H1 (cell line): ENCODE data around the gene CTXN1. TPM values are rescaled to one million over a fixed set of nuclear protein-coding genes. Genes with fewer than 3 reads are reported as not detected.

ENCODE experiments used
- CTCF ChIA-PET: fragments of 300-600 bp; sonication (Branson Sonifier 250); formaldehyde crosslinking; loops from one replicate; lab custom pipeline; 2021; ENCODE audit not compliant: partially characterized antibody; lab: Charles Lee
- POLR2A ChIA-PET: fragments of 300-600 bp; sonication (Branson Sonifier 250); formaldehyde crosslinking; loops from one replicate; lab custom pipeline; 2021; ENCODE audit warnings: inconsistent platforms; ENCODE audit not compliant: partially characterized antibody; lab: Charles Lee
- DNase-seq, 2 experiments: peaks; one replicate each; pipeline versions ENCODE4 v3.0.0 to v3.0.0-alpha.2; 2010 to 2022; ENCODE audit warnings: low spot score in 2 of 2, low read depth in 1 of 2, mixed read lengths in 1 of 2
- FAIRE-seq: peaks from 2 replicates; lab custom pipeline; 2011; peaks lifted over from hg19 to GRCh38; lab: Jason Lieb, UNC
- H2AFZ ChIP-seq: 2 replicates; pipeline ENCODE4 v1.8.1; 2012; ENCODE audit warnings: low read length, inconsistent platforms
- H2AK5ac ChIP-seq: 2 replicates; pipeline ENCODE4 v1.6.1; 2013; ENCODE audit warnings: low read depth, low read length
- H2BK120ac ChIP-seq: replicated peaks from 2 replicates; pipeline ENCODE3; 2013; ENCODE audit warnings: low read depth, low read length, inconsistent platforms
- H2BK12ac ChIP-seq: 2 replicates; pipeline ENCODE4 v1.6.1; 2013; ENCODE audit warnings: low read depth, low read length
- H2BK15ac ChIP-seq: 2 replicates; pipeline ENCODE4 v1.6.1; 2013; ENCODE audit warnings: low read length
- H2BK20ac ChIP-seq: 2 replicates; pipeline ENCODE4 v1.6.1; 2013; ENCODE audit warnings: low read length
- H2BK5ac ChIP-seq: 2 replicates; pipeline ENCODE4 v1.6.1; 2013; ENCODE audit warnings: low read depth, low read length
- H3K14ac ChIP-seq: 2 replicates; pipeline ENCODE4 v1.6.1; 2013; ENCODE audit warnings: inconsistent platforms; ENCODE audit not compliant: insufficient read length
- H3K18ac ChIP-seq: 2 replicates; pipeline ENCODE4 v1.6.1; 2013; ENCODE audit warnings: low read length; ENCODE audit errors: extremely low read depth
- H3K23ac ChIP-seq: 2 replicates; pipeline ENCODE4 v1.6.1; 2013; ENCODE audit warnings: inconsistent platforms; ENCODE audit not compliant: insufficient read length
- H3K23me2 ChIP-seq: 2 replicates; pipeline ENCODE4 v1.6.1; 2013; ENCODE audit warnings: low read depth, low read length
- H3K27ac ChIP-seq: 2 replicates; pipeline ENCODE4 v1.6.1; 2011; ENCODE audit warnings: low read depth, low read length, inconsistent platforms
- H3K27me3 ChIP-seq, 4 experiments: replicated peaks in 1 of 4; 1 replicate in 1 of 4; 2 replicates in 3 of 4; pipeline versions ENCODE4 v1.6.1 to v1.8.1; 2011 to 2013; ENCODE audit warnings: low read length in 3 of 4, mild to moderate bottlenecking in 3 of 4, inconsistent platforms in 2 of 4, mixed read lengths in 2 of 4, moderate library complexity in 1 of 4; ENCODE audit not compliant: control insufficient read depth in 3 of 4, insufficient read depth in 3 of 4; ENCODE audit errors: extremely low read depth in 1 of 4
- H3K36me3 ChIP-seq, 4 experiments: 2 replicates each; pipeline versions ENCODE4 v1.6.1 to v1.8.1; 2011 to 2013; ENCODE audit warnings: mild to moderate bottlenecking in 4 of 4, low read length in 3 of 4, moderate library complexity in 2 of 4, control low read depth in 1 of 4, inconsistent platforms in 1 of 4; ENCODE audit not compliant: insufficient read depth in 4 of 4, control insufficient read depth in 2 of 4
- H3K4ac ChIP-seq: replicated peaks from 2 replicates; pipeline ENCODE3; 2013; ENCODE audit warnings: low read length, low read depth, mixed read lengths, inconsistent platforms; ENCODE audit not compliant: insufficient read length
- H3K4me1 ChIP-seq, 4 experiments: replicated peaks in 1 of 4; 1 replicate in 1 of 4; 2 replicates in 3 of 4; pipeline versions ENCODE4 v1.6.1 to v1.8.1; 2011 to 2013; ENCODE audit warnings: low read length in 3 of 4, inconsistent platforms in 2 of 4, mixed read lengths in 1 of 4; ENCODE audit not compliant: insufficient read depth in 4 of 4, control insufficient read depth in 3 of 4
- H3K4me2 ChIP-seq, 2 experiments: 2 replicates each; pipeline versions ENCODE4 v1.6.1 to v1.8.1; 2011 to 2013; ENCODE audit warnings: low read depth in 2 of 2, low read length in 2 of 2, control low read depth in 1 of 2, inconsistent platforms in 1 of 2, mild to moderate bottlenecking in 1 of 2; ENCODE audit not compliant: insufficient read depth in 1 of 2
- H3K4me3 ChIP-seq, 4 experiments: fragments of 200-600, 300-600 bp in 1 of 4; sonication (generic), shearing (Covaris generic), sonication (Bioruptor Twin) in 1 of 4; 2 replicates each; pipeline versions ENCODE4 v1.5.1 to v1.8.1; 2011 to 2016; ENCODE audit warnings: low read length in 4 of 4, low read depth in 3 of 4, control low read depth in 2 of 4, inconsistent platforms in 2 of 4, mild to moderate bottlenecking in 2 of 4, mixed read lengths in 1 of 4, moderate library complexity in 1 of 4; ENCODE audit not compliant: insufficient read depth in 2 of 4; ENCODE audit errors: extremely low read depth in 1 of 4
- H3K56ac ChIP-seq: replicated peaks from 2 replicates; pipeline ENCODE3; 2013; ENCODE audit warnings: low read depth, mild to moderate bottlenecking, mixed read lengths, low read length, inconsistent platforms; ENCODE audit not compliant: insufficient read length
- H3K79me1 ChIP-seq: 2 replicates; pipeline ENCODE4 v1.6.1; 2013; ENCODE audit warnings: low read depth, low read length, control low read depth
- H3K79me2 ChIP-seq, 2 experiments: 2 replicates each; pipeline versions ENCODE4 v1.6.1 to v1.8.1; 2012 to 2013; ENCODE audit warnings: low read length in 2 of 2, mild to moderate bottlenecking in 2 of 2, inconsistent platforms in 1 of 2; ENCODE audit not compliant: insufficient read depth in 2 of 2, control insufficient read depth in 1 of 2
- H3K9ac ChIP-seq, 4 experiments: replicated peaks in 1 of 4; 1 replicate in 1 of 4; 2 replicates in 3 of 4; pipeline versions ENCODE4 v1.6.1 to v1.8.1; 2011 to 2013; ENCODE audit warnings: low read depth in 3 of 4, low read length in 3 of 4, control low read depth in 2 of 4, mild to moderate bottlenecking in 2 of 4, moderate library complexity in 2 of 4, inconsistent platforms in 1 of 4; ENCODE audit errors: extremely low read depth in 1 of 4
- H3K9me3 ChIP-seq, 2 experiments: 2 replicates each; pipeline versions ENCODE4 v1.6.1 to v1.8.1; 2012 to 2013; ENCODE audit warnings: mild to moderate bottlenecking in 2 of 2, moderate library complexity in 2 of 2, control low read depth in 1 of 2, inconsistent platforms in 1 of 2, low read depth in 1 of 2, low read length in 1 of 2, mixed read lengths in 1 of 2; ENCODE audit not compliant: insufficient read depth in 2 of 2
- H4K20me1 ChIP-seq, 2 experiments: replicated peaks in 1 of 2; 2 replicates each; pipeline versions ENCODE3 to v1.8.1; 2011 to 2013; ENCODE audit warnings: inconsistent platforms in 2 of 2, low read length in 2 of 2, mild to moderate bottlenecking in 1 of 2; ENCODE audit not compliant: insufficient read depth in 2 of 2, control insufficient read depth in 1 of 2
- H4K5ac ChIP-seq: 2 replicates; pipeline ENCODE4 v1.6.1; 2013; ENCODE audit warnings: low read length, low read depth, mixed read lengths, inconsistent platforms; ENCODE audit not compliant: insufficient read length
- H4K8ac ChIP-seq: 2 replicates; pipeline ENCODE4 v1.8.0; 2013; ENCODE audit warnings: mild to moderate bottlenecking, moderate library complexity, low read length, inconsistent platforms; ENCODE audit not compliant: insufficient read depth; ENCODE audit errors: extremely low read depth
- H4K91ac ChIP-seq: replicated peaks from 2 replicates; pipeline ENCODE3; 2013; ENCODE audit warnings: low read length, mixed read lengths, inconsistent platforms; ENCODE audit not compliant: insufficient read length
- BACH1 ChIP-seq: IDR thresholded peaks from 2 replicates; pipeline ENCODE4 v1.6.1; 2012; ENCODE audit warnings: low read length, improper control_type of control experiment
- CREB1 ChIP-seq: IDR thresholded peaks from 2 replicates; pipeline ENCODE4 v1.6.1; 2012; ENCODE audit warnings: inconsistent platforms
- EGR1 ChIP-seq: IDR thresholded peaks from 2 replicates; pipeline ENCODE4 v1.6.1; 2011; ENCODE audit warnings: low read depth, low read length, borderline replicate concordance
- GTF2F1 ChIP-seq: IDR thresholded peaks from 2 replicates; pipeline ENCODE4 v1.6.1; 2012; ENCODE audit warnings: low read depth, low read length, improper control_type of control experiment, borderline replicate concordance
- HDAC6 ChIP-seq: IDR thresholded peaks from one replicate; pipeline ENCODE4 v1.7.1; 2012; ENCODE audit warnings: low read depth, mild to moderate bottlenecking, inconsistent platforms, low read length, moderate library complexity
- NANOG ChIP-seq: IDR thresholded peaks from 2 replicates; pipeline ENCODE4 v1.6.1; 2011; ENCODE audit warnings: low read length, low read depth, mild to moderate bottlenecking, inconsistent platforms; ENCODE audit not compliant: insufficient read depth, poor library complexity, severe bottlenecking
- POLR2A ChIP-seq, 2 experiments: IDR thresholded peaks; 1 replicate in 1 of 2; 2 replicates in 1 of 2; pipeline ENCODE4 v1.6.1; 2011; ENCODE audit warnings: low read depth in 2 of 2, low read length in 2 of 2, mild to moderate bottlenecking in 2 of 2; ENCODE audit errors: control extremely low read depth in 1 of 2
- SIN3A ChIP-seq, 2 experiments: IDR thresholded peaks in 1 of 2; conservative IDR thresholded peaks in 1 of 2; 2 replicates each; pipeline ENCODE4 v1.6.1; 2011 to 2012; ENCODE audit warnings: low read length in 2 of 2, improper control_type of control experiment in 1 of 2, low read depth in 1 of 2, mild to moderate bottlenecking in 1 of 2
- SIRT6 ChIP-seq: IDR thresholded peaks from one replicate; pipeline ENCODE4 v1.7.1; 2012; ENCODE audit warnings: low read length, inconsistent platforms
- TEAD4 ChIP-seq: IDR thresholded peaks from 2 replicates; pipeline ENCODE4 v1.6.1; 2012; ENCODE audit warnings: low read depth, low read length, inconsistent platforms, mixed read lengths
- YY1 ChIP-seq: IDR thresholded peaks from 2 replicates; pipeline ENCODE4 v1.6.1; 2011; ENCODE audit warnings: low read depth, mild to moderate bottlenecking, low read length
- WGBS, 2 experiments: shearing (Covaris generic) in 1 of 2; methylation state at CpG; one replicate each; pipeline versions ENCODE4 v1.1.6 to v1.1.7; 2013 to 2015; ENCODE audit warnings: low lambda C conversion rate in 2 of 2, mixed read lengths in 2 of 2, inconsistent platforms in 1 of 2, low coverage in 1 of 2, missing lambda C conversion rate in 1 of 2; ENCODE audit not compliant: insufficient replicate concordance in 2 of 2, insufficient coverage in 1 of 2, insufficient read length in 1 of 2; ENCODE audit errors: extremely low coverage in 1 of 2, missing lambda C conversion rate in 1 of 2; 5-methylcytosine and 5-hydroxymethylcytosine counted together
- polyA plus RNA-seq, 7 experiments: library from polyadenylated mRNA; depleted of rRNA in 3 of 7; stranded (reverse) in 5 of 7; unstranded in 2 of 7; fragments of >200 nt in 5 of 7; fragments of 200-250 nt in 2 of 7; gene quantifications; 1 replicate in 5 of 7; 2 replicates in 1 of 7; 4 replicates in 1 of 7; pipeline versions ENCODE4 v1.2.1 to v1.2.3, GENCODE V29; 2011 to 2013; ENCODE audit warnings: missing spikeins in 2 of 7, mixed read lengths in 2 of 7
- total RNA-seq: library from RNA; stranded (reverse); fragmentation: NEBNext Ultra II Directional; extraction: Animal tissue kit (Norgen Biotek cat#: 25700); gene quantifications from 2 replicates; pipeline ENCODE4 v1.2.1, GENCODE V29; 2021
- TF ChIP-seq, protein P1 (sequence below): IDR thresholded peaks from 2 replicates; pipeline ENCODE4 v1.6.1; 2012; ENCODE audit warnings: inconsistent platforms

Gene CTXN1
- total and polyA plus RNA-seq, 2 of the 8 experiments (the other 6 are each of a cell fraction or from before 2014, with no cell fraction given), result 16.4 to 58.0 TPM

DNA sequence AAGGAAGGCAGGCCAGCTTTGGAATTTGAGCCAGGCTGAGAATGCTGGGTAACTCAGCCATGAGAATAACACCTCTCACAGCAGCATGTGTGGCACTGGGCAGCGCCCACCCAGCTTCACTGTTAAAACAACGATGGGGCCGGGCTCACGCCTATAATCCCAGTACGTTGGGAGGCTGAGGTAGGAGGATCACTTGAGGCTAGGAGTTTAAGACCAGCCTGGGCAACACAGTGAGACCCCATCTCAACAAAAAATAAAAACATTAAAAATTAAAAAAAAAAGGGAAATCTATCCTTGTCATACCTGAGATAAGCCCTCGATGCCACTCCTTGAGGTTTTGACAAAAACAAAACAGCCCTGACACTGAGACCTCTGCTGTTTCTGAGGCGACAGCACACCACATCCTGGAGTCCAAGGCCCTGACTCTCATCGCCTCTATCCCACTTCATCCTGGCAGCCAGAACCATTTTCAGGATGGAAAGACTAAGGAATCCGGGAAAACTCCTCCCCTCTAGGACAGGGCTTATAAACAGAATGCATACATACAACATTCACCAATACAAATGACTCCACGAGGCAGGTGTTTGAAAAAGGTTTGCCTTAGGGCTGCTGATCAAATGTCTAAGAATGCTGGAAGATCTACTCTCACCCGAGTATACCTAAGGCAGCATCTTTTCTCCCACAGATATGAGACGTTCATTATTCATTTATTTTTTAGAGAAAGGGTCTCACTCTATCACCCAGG lies 40.2 kb upstream of the CTXN1 start:
- H3K56ac ChIP-seq, result no peak overlapping the region
- H3K4me3 ChIP-seq, result no peak overlapping the region
- H3K9ac ChIP-seq, result no peak overlapping the region
- no peak overlapping the region for H4K5ac ChIP-seq
- no peak overlapping the region for H2BK5ac ChIP-seq
- no peaks in the 10 kb centered on the region; the same call in none of the 2 replicates for H3K79me1 ChIP-seq
- H3K27me3 ChIP-seq, result no peaks in the 10 kb centered on the region
- peaks cover 5 to 18% of the 10 kb centered on the region in 2 experiments for H4K20me1 ChIP-seq
- 93% methylated on average over 12 of the region's 12 CpGs; no CpG with 5 or more reads in 1 of the 2 experiments for WGBS, 2 experiments
- H3K23ac ChIP-seq, result no peak overlapping the region
- ChIA-PET POLR2A (interaction anchor here (0.6 to 6.2 kb wide), 3 partner anchors 21 to 50 kb away, joined by 3 to 55 read pairs (median 8); partner anchors contain the start of gene TIMM44), CTCF (interaction anchor here (0.7 to 1.0 kb wide), 3 partner anchors 32 to 39 kb away, joined by 3 read pairs; no protein-coding TSS in a partner anchor)
- no peak overlapping the region for H2BK20ac ChIP-seq
- DNase-seq, result no peak
- H2AFZ ChIP-seq, result no peak overlapping the region
- H3K79me2 ChIP-seq, result peaks cover 0 to 3% of the 10 kb centered on the region in 2 experiments; a peak in 1 of 4 replicates
- H3K23me2 ChIP-seq, result no peaks in the 10 kb centered on the region
- no peak overlapping the region for H2BK120ac ChIP-seq
- H3K36me3 ChIP-seq, result peaks cover 33 to 70% (median 60%) of the 10 kb centered on the region in 4 experiments
- no peak overlapping the region for H2BK15ac ChIP-seq
- no peak overlapping the region for H3K18ac ChIP-seq
- no peak overlapping the region for H2AK5ac ChIP-seq
- H4K8ac ChIP-seq, result no peak overlapping the region; the same call in 1 of the 2 replicates
- no peak for FAIRE-seq
- H3K27ac ChIP-seq, result no peak overlapping the region
- H3K4me1 ChIP-seq, result peaks cover 0 to 10% (median 9%) of the 10 kb centered on the region in 4 experiments; a peak in 6 of 7 replicates
- H4K91ac ChIP-seq, result no peak overlapping the region
- no peaks in the 10 kb centered on the region for H3K9me3 ChIP-seq
- H3K4ac ChIP-seq, result no peak overlapping the region
- no peak overlapping the region for H3K14ac ChIP-seq
- no peak overlapping the region for H3K4me2 ChIP-seq
- H2BK12ac ChIP-seq, result no peak overlapping the region
- TF ChIP-seq YY1 (no peak), TEAD4 (no peak), CREB1 (no peak), GTF2F1 (no peak), NANOG (no peak), SIN3A (conservative IDR thresholded peaks at IDR 0.05 in 1 of 2, IDR thresholded peaks at IDR 0.05 in 1 of 2; ENCODE audit: low read depth in 1 of 2, low read length in 2 of 2) (no peak), BACH1 (no peak), SIRT6 (no peak), HDAC6 (no peak), POLR2A (IDR thresholded peaks at IDR 0.05; ENCODE audit: control extremely low read depth in 1 of 2, low read depth in 2 of 2, low read length in 2 of 2) (no peak), EGR1 (no peak)
- TF ChIP-seq, protein P1, sequence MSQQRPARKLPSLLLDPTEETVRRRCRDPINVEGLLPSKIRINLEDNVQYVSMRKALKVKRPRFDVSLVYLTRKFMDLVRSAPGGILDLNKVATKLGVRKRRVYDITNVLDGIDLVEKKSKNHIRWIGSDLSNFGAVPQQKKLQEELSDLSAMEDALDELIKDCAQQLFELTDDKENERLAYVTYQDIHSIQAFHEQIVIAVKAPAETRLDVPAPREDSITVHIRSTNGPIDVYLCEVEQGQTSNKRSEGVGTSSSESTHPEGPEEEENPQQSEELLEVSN, result no peak
